NB4 (cell line): Measurements from ENCODE around the gene GUCA2B.

Experiments
- MYC ChIP-seq: IDR thresholded peaks from 2 replicates; pipeline ENCODE4 v1.6.1; 2011; ENCODE audit warnings: low read depth, low read length
- TF ChIP-seq, protein P1 (sequence below): IDR thresholded peaks from one replicate; pipeline ENCODE4 v1.5.1; 2012; ENCODE audit warnings: low read depth, low read length

DNA sequence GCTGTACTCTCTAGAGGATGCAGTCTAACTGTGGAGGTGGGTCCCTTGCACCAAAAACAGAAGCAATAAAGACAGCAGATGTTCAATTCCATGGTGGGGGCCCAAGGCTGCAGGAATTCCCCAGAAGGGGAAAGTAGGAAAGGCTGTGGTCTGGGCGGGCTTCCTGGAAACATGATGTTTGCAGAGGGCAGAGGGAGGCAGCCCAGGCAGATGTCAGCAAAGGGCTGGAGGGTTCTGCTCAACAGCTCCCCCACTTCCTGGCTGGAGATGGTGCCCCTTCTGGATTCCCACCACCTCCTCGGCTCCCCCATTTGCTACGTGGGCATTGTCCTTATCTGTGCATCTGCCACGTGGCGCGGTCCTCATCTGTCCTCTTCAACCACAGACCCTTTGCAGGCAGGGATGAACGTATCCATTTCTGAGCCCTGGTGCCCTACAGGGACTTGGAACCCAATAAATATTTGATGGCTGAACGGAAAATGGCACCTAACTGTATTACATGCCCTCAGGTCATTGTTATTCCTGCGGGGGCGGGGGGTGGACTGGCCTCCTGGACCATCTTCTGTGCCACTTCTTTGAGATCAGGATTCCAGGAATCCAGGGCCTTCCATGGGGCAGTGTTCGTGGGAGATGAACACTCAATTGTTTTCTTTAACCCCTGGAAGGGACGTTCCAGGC, 8.4 kb upstream of the GUCA2B start:
- TF ChIP-seq, protein P1, sequence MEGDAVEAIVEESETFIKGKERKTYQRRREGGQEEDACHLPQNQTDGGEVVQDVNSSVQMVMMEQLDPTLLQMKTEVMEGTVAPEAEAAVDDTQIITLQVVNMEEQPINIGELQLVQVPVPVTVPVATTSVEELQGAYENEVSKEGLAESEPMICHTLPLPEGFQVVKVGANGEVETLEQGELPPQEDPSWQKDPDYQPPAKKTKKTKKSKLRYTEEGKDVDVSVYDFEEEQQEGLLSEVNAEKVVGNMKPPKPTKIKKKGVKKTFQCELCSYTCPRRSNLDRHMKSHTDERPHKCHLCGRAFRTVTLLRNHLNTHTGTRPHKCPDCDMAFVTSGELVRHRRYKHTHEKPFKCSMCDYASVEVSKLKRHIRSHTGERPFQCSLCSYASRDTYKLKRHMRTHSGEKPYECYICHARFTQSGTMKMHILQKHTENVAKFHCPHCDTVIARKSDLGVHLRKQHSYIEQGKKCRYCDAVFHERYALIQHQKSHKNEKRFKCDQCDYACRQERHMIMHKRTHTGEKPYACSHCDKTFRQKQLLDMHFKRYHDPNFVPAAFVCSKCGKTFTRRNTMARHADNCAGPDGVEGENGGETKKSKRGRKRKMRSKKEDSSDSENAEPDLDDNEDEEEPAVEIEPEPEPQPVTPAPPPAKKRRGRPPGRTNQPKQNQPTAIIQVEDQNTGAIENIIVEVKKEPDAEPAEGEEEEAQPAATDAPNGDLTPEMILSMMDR: no peak
- no peak for TF ChIP-seq MYC
